NCI-H128 (cell line): ENCODE data around the gene ASB1.

Source experiments
- DNase-seq: peaks from one replicate; lab custom pipeline; 2025; ENCODE audit not compliant: unreplicated experiment; lab: John Stamatoyannopoulos, UW

The ASB1 gene

GRCh38 chr2:238464389-238464788 is 37.7 kb downstream of the ASB1 start:
- DNase-seq = no peak

GRCh38 chr2:238465487-238466242 is 38.9 kb downstream of the ASB1 start:
- DNase-seq = no peak

- peak; percentile 10 for DNase-seq
These were observed 39.6 kb downstream of the ASB1 start for GRCh38 chr2:238466243-238466756.

DNA sequence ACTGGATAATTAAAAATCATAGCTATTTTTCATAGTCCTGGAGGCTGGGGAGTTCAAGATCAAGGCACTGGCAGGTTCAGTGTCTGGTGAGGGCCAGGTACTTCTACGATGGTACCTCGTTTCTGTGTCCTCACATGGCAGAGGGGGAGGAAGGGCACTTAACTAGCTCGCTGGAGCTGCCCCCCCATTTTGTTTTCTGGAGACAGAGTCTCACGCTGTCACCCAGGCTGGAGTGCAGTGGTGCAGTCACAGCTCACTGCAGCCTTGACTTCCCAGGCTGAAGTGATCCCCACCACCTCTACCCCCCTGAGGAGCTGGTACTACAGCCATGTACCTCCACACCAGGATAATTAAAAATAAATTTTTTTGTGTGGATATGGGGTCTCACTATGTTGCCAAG is 40.3 kb downstream of the ASB1 start:
- no peak for DNase-seq

- DNase-seq = no peak
These were observed 41.1 kb downstream of the ASB1 start for GRCh38 chr2:238467792-238468191.

- DNase-seq = no peak
These were observed 42.4 kb downstream of the ASB1 start for GRCh38 chr2:238469155-238469554.

DNA sequence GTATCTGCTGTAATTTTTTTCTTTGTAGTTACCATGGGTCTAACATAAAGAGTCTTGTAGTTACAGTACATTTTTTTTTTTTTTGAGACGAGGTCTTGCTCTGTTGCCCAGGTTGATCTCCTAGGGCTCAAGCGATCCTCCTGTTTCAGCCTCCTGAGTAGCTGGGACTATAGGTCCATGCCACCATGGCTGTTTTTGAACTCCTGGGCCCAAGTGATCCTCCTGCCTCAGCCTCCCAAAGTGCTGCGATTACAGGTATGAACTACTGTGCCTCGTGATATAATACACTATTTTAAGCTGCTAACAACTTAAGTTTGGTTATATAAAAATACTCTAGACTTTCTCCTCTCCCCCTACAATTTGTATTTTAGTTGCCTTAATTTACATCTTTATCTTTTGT is 46.3 kb downstream of the ASB1 start:
- DNase-seq = no peak

DNA sequence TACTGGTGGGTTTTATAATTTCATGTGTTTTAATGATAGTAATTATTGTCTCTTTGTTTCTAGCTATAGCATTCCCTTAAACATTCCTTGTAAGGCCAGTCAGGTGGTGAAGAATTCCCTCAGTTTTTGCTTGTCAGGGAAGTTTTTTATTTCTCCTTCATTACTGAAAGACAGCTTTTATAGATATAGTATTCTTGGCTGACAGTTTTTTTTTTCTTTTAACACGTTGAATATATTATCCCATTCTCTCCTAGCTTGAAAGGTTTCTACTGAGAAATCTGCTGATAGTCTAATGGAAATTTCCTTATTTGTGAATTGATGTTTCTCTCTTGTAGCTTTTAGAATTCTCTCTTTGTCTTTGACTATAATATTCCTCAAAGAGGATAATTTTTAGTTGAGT is 46.8 kb downstream of the ASB1 start:
- DNase-seq = no peak

- no peak for DNase-seq
These were observed 48.3 kb downstream of the ASB1 start for GRCh38 chr2:238475034-238475433.

- DNase-seq = no peak
These were observed 48.8 kb downstream of the ASB1 start for GRCh38 chr2:238475566-238475965.

GRCh38 chr2:238476258-238476657 is 49.5 kb downstream of the ASB1 start:
- no peak for DNase-seq

GRCh38 chr2:238478216-238478615 is 51.5 kb downstream of the ASB1 start:
- DNase-seq = no peak

DNA sequence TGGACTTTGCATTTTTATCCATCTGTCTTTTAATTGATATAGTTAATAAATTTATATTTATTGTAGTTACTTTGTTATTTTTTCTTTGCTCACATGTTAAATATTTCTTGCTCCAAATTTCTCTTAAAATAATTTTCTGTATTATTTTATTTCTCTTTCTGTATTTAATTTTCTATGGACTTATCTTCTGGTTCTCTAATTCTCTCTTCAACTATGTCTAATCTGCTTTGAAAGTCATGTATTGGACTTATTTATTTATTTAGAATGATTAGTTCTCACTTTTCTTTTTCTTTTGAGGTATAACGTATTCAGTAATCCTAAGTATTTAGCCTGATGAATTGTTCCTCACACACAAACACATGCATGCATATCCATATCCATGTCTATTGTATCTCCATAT is 53.1 kb downstream of the ASB1 start:
- no peak for DNase-seq

GRCh38 chr2:238483021-238483420 is 56.3 kb downstream of the ASB1 start:
- DNase-seq = no peak

DNA sequence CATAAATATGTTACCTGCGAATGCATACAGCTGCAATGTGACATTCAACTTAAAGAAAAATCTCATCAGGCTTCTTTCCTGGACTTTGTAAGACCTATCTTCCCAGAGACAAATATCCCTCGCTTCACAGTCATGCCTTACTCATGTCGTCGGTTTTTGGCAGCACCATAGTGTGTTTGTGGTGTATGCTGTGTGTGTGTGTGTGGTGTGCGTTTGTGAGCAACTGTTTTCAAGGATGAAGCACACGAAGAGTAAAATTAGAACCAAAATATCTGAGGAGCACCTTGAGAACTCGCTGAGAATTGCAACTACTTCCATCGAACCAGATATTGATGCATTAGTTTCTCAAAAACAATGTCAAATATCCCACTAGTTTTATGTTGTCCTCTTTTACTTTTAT is 56.9 kb downstream of the ASB1 start:
- no peak for DNase-seq

DNA sequence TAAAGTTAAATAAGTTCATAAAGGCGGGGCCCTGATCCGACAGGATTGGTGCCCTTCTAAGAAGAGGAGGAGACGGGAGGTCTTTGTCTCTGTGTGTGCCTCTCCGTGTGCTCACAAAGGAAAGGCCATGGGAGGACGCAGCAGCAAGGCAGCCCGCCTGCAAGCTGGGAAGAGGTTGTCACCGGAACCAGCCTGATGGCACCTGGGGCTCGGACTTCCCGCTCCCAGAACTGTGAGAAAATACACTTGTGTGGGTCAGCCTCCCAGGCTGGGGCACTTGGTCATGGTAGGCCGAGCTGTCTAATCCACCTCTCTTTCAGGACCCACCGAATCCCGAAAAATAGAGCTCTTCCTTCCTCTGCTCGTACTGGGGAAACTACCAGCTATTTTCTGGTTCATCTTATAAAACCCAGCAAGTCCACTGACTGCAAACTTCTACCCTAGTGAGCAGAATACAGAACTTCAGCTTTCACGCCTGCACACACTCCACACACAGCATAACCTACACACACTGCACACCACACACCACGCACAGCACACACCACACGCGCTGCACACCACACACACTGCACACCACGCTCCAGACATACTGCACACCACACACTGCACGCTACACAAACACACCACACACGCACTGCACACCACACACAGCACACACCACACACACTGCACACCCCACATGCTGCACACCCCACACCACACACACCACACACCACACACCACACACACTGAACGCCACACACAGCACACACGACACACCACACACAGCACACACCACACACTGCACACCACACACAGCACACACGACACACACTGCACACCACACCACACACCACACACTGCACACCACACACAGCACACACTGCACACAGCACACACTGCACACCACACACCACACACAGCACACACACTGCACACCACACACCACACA is 58.1 kb downstream of the ASB1 start:
- DNase-seq = no peak

DNA sequence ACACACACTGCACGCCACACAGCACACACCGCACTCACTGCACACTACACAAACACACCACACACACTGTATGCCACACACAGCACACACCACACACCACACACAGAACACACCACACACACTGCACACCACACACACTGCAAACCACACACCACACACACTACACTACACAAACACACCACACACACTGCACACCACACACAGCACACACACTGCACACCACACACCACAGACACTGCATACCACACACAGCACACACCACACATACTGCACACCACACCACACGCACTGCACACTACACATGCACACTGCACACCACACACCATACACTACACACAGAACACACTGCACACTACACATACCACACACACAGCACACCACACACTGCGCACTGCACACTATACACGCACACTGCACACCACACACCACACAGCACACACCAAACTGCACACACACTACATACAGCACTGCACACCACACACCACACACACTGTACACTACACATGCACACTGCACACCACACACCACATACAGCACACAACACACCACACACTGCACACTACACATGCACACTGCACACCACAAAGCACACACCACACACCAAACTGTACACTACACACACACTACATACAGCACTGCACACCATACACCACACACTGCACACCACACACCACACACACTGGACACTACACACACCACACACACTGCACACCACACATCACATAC is 59.6 kb downstream of the ASB1 start:
- DNase-seq = no peak

- no peak for DNase-seq
These were observed 60.4 kb downstream of the ASB1 start for GRCh38 chr2:238487134-238487533.

GRCh38 chr2:238487652-238488346 is 61.1 kb downstream of the ASB1 start:
- DNase-seq = no peak

- no peak for DNase-seq
These were observed 61.7 kb downstream of the ASB1 start for GRCh38 chr2:238488347-238488826.

- DNase-seq = no peak
These were observed 62.7 kb downstream of the ASB1 start for GRCh38 chr2:238489431-238489830.
